Stimulated activated CD4-positive, alpha-beta T cell treated with anti-CD3 and anti-CD28 coated beads, Interleukin-2, amount 100 ng/mL, for 48 hours (primary cell): Measurements from ENCODE around the gene LIMCH1.
"Not testable (repeated sequence)": the region's sequence is repeated elsewhere in the genome, so short reads cannot be mapped to it uniquely, and the experiment has no call there.

ENCODE experiments used
- DNase-seq, 2 donors: peaks; one replicate each; pipeline ENCODE4 v3.0.0-alpha.2; 2020

The LIMCH1 gene, protein sequence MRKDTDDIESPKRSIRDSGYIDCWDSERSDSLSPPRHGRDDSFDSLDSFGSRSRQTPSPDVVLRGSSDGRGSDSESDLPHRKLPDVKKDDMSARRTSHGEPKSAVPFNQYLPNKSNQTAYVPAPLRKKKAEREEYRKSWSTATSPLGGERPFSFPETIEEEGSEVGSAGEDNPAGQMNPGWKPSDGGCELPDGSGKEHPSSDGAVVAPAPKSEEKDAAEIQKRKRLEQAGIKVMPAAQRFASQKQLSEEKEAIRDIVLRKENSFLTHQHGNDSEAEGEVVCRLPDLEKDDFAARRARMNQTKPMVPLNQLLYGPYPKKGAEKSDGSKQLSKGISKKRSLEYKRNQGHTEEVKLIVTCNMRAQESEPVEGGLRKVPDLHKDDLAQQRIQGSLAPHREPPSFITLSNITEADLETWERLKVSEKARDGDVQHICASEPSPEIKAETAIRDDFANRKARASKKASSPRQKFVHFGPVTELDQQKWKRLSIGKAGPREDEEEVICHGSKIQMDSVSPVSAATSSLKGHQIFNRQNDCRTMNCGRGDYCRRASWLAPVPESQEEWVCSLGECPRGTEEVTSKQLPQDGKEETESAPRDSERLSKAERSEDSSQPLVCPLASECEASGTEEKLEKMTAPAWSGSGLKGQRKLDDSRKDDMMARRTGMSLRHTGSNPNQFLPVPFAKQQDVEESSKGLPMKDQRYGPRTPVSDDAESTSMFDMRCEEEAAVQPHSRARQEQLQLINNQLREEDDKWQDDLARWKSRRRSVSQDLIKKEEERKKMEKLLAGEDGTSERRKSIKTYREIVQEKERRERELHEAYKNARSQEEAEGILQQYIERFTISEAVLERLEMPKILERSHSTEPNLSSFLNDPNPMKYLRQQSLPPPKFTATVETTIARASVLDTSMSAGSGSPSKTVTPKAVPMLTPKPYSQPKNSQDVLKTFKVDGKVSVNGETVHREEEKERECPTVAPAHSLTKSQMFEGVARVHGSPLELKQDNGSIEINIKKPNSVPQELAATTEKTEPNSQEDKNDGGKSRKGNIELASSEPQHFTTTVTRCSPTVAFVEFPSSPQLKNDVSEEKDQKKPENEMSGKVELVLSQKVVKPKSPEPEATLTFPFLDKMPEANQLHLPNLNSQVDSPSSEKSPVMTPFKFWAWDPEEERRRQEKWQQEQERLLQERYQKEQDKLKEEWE (N-terminal part only)

DNA sequence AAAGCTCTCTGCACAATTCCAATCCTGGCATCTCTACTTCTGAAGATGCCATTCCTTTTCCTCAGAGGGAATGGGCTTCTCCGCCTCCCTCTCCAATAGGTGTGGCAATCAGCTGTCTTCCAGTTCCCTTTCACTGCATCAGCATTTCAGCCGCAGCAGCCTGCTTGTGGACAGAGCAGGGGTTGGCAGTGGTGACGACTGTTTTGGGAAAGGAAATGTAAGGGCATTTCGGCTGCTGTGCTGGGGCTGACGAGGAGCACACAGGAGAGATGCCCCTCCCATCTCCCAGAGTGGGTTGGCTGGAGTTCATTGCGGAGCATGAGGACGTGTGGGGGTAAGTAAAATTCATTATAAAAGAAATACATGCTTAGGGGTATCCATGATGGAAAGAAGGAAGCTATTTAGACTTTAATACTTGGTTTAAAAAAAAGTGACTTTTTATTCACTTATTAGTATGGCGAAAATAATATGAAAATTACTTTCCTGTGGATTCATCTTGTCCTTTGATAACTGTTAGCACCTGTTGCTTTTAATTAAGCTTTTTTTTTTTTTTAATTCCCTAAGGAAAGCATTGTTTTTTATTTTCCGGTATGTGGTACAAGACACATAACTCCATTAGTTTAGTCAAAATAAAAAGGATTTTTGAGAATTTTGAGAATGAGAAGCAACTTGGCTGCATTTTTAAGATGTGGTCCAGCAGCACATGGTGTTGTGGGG, at the start of gene LIMCH1:
TSS of gene LIMCH1 (plus strand) at position 141 of the 717 bp plus-strand sequence. CDS start 67,839 bp downstream, outside the sequence.
- DNase-seq = no peak

DNA sequence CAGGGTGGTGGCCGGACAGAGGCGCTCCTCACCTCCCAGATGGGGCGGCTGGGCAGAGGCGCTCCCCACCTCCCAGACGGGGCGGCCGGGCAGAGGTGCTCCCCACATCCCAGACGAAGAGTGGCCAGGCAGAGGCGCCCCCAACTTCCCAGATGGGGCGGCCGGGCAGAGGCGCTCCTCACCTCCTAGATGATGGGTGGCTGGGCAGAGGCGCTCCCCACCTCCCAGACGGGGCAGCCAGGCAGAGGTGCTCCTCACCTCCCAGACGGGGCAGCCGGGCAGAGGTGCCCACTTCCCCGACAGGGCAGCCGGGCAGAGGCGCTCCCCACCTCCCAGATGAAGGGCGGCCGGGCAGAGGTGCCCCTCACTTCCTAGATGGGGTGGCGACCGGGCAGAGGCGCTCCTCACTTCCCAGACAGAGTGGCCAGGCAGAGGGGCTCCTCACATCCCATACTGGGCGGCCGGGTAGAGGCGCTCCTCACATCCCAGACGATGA, 46.8 kb upstream of the LIMCH1 start:
- not testable (repeated sequence) for DNase-seq

DNA sequence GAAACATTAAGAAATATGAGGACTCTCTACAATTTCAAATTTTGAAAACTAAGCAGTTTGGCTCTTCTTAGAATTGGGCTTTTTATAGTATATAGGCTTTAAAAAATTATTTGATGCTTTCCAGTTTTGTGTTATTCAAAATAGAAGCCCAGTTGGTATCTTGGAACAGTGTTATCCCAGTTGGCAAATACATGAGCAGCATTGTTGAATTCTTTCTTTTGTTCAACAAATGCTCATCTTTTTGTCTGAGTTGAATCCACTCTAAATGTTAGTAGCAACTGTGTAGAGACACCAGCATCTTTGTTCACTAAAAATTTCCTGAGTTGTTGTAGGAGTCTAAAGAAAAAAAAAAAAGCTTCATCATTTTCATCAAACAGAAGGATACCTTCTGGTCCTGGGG, 41.0 kb upstream of the LIMCH1 start:
- no peak for DNase-seq

DNA sequence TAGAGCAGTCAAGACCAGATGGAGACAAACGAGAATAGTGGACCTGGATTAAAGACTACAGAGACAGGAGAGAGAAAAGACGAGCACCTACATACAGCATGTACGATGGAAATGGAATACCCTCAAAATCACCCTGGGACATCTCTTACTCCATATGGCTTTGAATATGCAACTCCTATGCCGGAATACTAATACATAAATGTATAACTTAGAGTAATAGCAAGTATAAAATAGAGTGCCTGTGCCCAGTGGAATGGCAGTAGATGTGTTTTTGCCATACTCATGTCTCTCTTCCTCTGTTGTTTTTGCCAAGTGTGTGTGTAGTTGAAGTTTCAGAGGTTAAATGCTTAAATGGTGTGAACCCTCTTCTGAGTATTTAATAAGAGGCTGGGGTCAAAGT, 39.8 kb upstream of the LIMCH1 start:
- no peak for DNase-seq

DNA sequence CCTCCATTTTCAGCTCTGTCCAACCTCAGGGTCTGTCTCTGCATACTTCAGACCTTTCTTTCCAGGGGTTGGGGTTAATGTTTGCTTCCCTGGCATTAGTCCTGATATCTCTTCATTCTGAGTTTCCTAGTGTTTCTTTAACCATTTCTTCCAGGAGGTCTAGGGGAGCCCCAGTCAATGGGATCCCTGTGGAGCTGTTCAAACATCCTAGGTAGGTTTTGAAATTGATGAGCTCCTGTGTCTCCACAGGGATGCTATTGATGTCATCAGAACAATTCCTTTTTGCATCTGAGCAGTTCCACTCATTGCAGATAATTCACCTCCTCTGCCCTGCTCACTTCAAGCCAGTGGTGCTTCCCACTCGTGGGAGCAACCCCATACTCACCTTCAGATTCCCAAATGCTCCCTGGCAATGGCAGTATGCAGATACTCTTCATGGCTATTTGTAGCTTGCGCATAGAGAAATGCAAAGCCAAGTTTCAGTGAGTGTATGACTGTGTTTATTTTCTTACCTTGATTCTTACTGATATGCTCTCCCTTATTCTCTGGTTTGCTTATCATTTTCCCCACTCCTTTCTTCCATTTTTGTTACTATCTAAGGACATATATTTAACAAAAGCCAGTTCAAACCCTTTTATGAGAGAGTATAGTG, 33.7 kb upstream of the LIMCH1 start:
- no peak for DNase-seq

DNA sequence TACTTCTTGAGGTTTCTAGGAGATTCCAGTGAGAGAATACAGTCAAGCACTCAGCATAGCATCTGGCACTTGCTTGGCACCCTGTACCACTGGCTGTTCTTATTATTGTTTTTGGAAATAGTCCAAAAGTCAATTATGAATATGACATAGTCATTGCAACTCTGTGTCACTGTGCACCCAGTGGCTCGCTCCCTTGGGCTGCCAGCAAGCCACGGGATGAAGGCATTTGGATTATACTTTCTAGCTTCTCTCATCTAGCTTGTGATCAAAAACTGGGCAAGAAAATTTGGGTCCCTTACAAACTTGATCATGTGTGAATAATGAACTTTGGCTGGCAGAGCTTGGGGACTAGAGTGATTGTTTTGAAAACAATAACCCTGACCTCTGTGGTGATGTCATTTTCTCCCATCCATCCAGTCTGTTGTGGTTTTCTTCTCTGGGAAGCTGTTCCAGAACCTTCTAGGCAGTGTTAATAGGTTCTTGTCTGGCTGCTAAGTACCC, 32.7 kb upstream of the LIMCH1 start:
- DNase-seq = no peak

DNA sequence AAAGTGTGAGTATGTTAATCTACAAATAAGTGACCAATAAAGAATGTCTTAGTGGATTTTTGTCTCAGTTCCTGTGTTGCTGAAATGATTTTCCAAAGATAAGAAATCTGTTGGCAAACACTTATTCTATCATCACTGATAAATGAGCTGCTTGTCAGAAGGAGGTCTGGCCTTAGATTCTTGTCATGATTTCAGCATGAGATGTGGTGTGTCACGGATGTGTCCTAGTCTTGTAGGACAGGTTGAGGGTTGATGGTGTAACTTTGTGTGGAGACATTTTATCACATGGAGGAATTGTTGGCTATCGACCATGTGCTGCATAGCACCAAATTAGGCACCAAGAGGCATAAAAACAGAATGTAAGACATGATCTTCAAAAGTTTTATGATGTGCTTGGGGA, 31.8 kb upstream of the LIMCH1 start:
- DNase-seq = no peak

DNA sequence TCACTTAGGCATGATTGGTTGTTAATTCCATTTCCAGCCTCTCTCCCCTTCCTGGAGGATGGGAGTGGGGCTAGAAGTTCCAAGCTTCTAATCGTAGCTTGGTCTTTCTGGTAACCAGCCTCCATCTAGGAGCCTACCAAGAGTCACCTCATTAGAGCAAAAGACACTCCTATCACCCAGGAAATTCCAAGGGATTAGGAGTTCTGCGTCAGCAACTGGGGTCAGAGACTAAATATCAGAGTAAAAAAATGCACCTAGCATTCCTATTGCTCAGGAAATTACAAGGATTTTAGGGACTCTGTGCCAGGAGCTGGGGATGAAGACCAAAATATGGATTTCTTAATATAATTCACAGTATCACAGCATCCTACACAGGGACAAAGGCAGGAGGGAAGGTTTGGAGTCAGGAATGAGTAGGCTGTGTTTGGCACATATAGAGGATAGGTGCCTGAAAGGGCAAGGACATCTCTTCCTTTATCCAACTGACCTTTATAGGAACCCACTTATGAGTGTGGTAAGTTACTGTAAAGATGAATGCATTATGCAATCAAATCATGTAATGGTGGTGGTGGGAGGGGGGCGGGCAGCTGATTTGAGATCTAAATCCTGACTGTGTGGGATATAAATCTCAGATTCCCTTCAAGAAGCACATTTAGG, 30.5 kb upstream of the LIMCH1 start:
- DNase-seq = no peak

DNA sequence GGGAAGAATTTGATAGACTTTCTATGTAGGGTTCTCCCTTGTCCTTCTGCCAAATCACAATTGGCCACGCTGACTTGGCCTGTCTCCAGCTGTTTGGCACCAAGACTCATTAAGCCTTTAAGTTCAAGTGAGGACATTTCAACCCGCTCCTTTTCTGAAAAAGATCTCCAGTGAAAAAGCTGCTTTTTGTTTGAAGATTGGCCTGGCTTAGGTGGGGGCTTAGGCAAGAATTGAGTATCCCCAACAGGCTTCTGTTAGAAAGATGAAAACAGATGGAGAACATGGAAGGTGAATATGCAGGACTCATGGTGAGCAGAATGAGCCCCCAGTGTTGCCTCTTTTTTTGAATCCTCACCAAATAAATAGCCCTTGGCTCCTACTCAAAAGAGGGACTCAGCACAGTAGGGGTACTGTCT, 28.5 kb upstream of the LIMCH1 start:
- no peak for DNase-seq

DNA sequence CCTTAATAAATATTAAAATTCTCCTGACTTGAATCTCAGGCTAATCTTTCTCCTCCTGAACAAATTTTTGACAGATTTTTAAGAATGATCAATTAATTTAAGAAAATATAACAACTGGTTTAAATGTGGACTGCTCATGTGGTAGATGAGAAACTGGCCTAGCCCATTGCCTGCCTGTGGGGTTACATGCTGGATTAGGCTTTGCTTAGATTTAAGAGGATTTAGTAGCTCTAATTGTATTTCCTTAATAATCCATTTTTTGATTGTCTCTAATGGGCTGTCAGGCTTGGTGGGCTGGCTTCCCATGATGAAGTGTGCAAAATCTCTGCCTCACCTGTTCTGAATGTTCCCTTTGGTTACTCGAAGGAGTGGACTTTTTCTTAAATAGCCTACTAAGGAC, 27.8 kb upstream of the LIMCH1 start:
- DNase-seq = no peak

DNA sequence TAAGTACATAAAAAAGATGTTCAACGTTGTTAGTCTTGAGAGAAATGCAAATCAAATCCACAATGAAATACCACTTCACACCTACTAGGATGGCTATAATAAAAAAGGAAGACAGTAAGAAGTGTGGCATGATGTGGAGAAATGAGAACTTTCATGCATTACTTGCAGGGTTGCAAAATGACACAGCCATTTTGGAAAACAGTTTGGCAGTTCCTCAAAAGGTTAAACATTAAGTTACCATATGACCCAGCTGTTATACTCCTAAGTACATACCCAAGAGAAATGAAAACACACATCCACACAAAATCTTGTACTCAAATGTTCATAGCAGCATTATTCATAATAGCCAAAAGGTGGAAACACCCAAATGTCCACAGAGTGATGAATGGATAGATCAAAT, 25.8 kb upstream of the LIMCH1 start:
- no peak for DNase-seq

DNA sequence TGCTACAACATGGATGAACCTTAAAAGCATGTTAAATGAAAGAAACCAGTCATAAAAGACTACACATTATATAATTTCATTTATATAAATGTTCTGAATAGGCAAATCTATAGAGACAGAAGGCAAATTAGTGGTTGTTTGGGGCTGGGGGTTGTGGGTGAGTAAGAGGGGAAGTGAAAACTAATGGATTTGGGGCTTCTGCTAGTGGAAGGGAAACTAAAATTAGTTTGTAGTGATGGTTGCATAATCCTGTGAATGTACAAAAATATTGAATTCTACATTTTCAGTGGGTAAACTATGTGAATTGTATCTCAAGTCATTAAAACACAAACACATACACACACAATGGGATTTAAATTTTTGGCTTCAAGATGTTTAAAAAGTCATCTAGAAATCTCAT, 25.4 kb upstream of the LIMCH1 start:
- no peak for DNase-seq

DNA sequence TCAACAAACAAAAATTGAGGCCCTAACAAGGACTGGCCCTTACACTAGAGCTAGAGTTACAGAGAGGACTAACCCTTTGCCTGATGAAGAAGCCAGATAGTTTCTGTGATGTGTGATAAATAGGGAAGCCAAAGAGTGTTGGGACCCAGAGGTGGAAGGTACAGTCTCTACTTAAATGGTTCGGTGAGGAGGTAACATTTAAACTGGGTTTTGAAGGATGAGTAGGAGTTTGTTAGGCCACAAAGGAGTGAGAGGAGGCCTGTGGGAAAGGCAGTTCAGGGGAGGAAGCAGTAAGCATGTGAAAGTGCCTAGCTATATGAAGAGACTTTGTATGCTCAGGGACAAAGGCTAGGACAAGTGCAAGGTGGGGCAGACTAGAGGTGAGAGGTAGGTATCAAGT, 23.8 kb upstream of the LIMCH1 start:
- no peak for DNase-seq

DNA sequence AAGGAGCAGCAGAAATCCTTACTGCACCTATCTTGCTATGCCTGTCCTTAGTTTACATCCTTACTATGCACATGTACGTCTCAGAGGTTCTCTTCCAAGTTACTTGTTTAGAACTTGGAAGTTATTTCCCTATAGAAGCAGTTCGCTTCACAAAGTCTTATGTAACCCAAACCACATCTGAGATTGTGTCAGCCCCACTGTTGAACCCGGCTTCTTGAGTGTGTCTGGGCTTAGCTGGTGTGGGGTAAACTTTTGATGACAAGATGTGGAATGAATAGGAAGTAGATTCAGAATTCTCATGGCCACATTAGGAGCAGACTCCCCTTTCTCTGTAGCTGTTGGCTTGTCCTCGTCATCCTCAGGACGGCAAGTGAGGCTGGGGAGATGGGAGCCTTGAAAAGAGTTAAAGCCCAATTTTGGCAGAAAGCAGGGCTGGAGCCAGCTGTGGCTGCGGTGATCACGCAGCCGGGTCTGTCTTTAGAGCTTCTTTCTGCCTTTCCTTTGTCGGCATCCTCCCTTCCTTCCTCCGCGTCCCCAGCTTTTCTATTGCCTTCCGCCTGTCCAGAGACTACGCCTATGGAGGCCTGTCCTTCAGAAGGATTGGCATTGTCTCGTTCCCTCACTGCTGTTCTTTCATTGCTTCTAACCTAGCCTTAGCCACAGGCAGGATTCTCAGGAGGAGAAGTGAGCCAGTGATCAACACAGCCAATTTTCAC, 23.0 kb upstream of the LIMCH1 start:
- no peak for DNase-seq

DNA sequence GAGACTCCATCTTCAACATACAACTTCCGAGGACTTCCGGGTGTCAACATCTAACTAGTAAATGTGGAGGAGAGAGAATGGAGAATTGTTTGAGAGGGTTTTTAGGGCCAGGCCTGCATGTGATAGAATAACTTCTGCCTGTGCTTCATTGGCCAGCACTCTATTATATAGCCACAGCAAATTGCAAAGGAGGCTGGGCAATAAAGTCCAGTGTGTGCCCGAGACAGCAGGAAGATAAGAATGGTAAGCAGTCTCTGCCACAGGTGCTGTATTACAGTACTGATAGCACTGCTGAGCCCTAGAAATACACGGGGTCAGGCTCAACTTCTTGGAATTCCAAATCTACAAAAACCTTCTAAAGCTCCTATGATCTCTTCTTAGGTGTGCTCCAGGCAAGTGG, 20.8 kb upstream of the LIMCH1 start:
- DNase-seq = no peak

DNA sequence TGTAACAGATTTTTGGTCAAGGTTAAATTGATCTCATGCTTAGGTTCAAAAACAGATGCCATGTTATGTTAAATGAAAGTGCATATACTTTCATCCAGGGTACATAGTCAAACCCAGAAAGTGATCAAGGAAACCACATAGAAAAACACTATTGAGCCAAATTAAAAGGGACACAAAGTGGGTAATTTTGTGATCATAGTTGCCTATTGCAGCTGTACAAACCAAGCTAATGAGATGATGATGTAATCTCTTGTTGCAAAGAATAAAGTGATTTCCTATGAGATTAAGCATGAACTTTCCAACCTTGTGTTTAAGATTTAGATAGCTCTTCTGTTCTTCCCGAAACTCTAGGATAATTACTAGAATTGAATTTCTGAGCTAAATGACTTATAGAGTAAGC, 20.2 kb upstream of the LIMCH1 start:
- no peak for DNase-seq

DNA sequence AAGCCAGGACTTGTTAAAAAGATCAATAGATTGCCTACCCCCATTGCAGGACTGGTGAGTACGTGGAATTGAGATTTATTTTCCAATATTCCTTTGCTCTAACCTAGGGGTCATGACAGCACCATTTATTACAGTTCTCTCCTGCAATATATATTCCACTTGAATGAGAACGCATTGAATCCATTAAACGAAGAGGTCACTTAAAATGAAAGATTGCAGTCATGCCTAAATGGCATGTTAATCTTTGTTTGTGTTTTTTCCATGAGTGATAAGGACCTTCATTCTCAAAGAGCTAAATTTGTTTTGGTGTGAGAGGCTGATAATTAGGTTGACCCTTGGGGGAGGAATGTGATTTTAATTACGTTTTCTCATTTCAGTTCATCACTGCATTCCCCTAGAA, 13.5 kb upstream of the LIMCH1 start:
- DNase-seq = no peak

DNA sequence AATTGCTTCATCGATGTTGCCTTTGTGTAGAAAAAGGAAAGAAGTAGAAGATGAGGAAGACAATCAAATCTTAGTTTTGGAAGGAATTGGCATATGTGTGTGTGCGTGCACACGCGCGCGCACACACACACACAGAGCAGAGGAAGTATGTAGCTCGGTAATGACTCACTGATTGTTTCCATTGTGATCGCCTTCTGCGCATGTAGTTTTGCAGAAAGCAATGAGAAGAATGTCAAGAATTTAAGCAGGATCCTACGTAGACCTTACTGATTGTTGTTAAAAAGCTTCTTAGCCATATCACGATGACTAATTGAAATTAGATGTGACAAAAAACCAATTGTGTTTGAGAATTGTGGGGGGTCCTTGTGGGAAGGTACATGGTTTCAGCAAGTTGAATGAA, 12.8 kb upstream of the LIMCH1 start:
- DNase-seq = no peak

DNA sequence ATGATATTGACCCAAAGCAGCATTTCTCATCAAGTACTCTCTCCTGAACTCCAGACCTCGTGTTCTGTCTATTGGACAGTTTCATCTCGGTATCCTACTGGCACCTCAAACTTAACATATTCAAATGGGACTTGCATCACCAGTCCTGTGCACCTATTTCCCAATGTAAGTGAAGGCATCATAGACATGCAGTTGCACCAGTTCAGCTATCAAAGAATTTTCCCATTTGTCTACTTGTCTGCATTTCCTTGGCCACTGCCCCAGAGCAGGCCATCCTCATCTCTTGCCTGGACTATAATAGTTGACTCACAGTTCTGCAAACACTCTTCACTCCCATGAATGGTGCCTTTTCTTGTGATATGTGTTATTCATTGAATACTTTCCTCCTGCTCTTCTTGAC, 11.3 kb upstream of the LIMCH1 start:
- no peak for DNase-seq

DNA sequence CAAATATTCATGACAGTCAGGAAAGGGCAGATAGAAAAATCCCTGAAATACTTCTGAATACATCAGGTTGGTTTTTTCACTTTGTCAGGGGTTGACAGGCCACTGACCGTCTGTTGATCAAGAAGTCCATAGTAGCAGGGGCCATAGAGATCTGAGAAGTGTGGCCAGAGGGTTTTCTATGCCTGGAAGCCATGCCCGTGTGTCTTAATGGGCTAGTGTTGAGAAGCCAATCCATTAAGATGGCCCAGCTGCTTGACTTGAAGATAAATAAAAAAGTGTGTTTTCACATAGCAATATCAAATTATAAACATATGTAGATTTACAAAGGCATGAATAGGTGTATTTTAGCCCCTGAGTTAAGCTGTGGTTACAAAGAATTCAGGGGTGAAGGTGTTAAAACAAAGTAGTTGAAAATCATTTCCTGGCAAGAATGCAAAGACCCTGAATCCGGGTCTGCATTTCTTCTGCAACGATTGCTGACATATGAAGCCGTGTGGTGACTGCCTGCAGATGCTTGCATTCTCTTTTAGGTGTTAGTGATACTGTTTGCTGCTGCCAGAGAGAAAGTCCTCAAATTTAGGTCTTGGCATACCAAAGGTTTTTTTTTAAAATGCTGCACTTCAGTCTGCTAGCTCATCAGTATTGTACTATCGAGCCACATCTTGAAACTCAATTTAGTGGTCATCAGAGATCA, 9.3 kb upstream of the LIMCH1 start:
- DNase-seq = no peak
